IgD-negative memory B cell (primary cell): ENCODE measurements around the gene NTNG2. TPM values are rescaled to one million over a fixed set of nuclear protein-coding genes. Genes with fewer than 3 reads are reported as not detected.
"Not testable (repeated sequence)": the region's sequence is repeated elsewhere in the genome, so short reads cannot be mapped to it uniquely, and the experiment has no call there.

ENCODE experiments used
- H3K27ac Mint-ChIP-seq, 3 donors: one replicate each; pipeline ENCODE4 v1.8.0; 2020 to 2022; ENCODE audit warnings: mild to moderate bottlenecking in 3 of 3, mixed read lengths in 3 of 3, moderate library complexity in 1 of 3
- H3K27me3 Mint-ChIP-seq: one replicate; pipeline ENCODE4 v1.8.0; 2021; ENCODE audit warnings: mixed read lengths
- H3K36me3 Mint-ChIP-seq: one replicate; pipeline ENCODE4 v1.8.0; 2020; ENCODE audit warnings: mild to moderate bottlenecking, mixed read lengths
- H3K4me1 Mint-ChIP-seq, 3 donors: one replicate each; pipeline ENCODE4 v1.8.0; 2020 to 2022; ENCODE audit warnings: mixed read lengths in 3 of 3, mild to moderate bottlenecking in 1 of 3
- H3K4me3 Mint-ChIP-seq, 4 donors: one replicate each; pipeline ENCODE4 v1.8.0; 2020 to 2022; ENCODE audit warnings: mild to moderate bottlenecking in 4 of 4, mixed read lengths in 4 of 4, moderate library complexity in 3 of 4
- H3K9me3 Mint-ChIP-seq, 3 donors: one replicate each; pipeline ENCODE4 v1.8.0; 2020 to 2021; ENCODE audit warnings: mixed read lengths in 3 of 3, mild to moderate bottlenecking in 1 of 3
- polyA plus RNA-seq: library from polyadenylated mRNA; unstranded; fragments of 300-500 nt; fragmentation: Illumina TruSeq; gene quantifications from one replicate; pipeline ENCODE4 v1.2.3, GENCODE V29; 2021

NTNG2 gene
- 0.84 TPM for polyA plus RNA-seq

DNA sequence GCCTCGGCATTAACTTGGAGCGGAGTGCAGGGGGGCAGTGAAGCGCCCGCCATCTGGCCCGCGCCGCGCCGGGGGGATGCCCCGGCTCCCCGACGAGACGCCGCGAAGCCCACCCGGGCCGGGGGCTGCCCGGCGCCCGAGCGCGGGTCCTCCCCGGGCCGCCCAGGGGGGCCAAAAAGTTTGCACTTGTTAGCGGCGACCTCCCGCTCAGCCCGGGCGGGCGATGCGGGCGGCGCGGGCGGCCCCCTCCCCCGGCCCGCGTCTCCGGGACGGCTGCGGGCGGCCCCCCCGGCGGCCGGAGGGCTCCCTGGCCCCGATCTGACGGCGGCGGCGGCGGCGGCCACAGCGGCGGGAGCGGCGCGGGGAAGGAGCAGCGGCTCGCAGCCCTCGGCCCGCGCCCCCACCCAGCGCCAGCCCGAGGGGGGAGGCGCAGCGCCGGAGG, at the start of gene NTNG2:
NTNG2 (plus strand) TSS at position 316 of the 442 bp plus-strand sequence. CDS start 4,774 bp downstream, outside the sequence.
- no peaks in the 10 kb centered on the region for H3K36me3 Mint-ChIP-seq
- peaks cover 0 to 2% (median 0%) of the 10 kb centered on the region in 3 donors for H3K9me3 Mint-ChIP-seq
- peak within 1 kb of the TSS; percentile 88 to 97 (median 96) for H3K4me3 Mint-ChIP-seq
- H3K27me3 Mint-ChIP-seq, result peaks cover 37% of the 10 kb centered on the region
- peak within 1 kb of the TSS in 2 of 3 donors; percentile 50 to 97 for H3K27ac Mint-ChIP-seq
- H3K4me1 Mint-ChIP-seq, result peaks cover 4 to 17% (median 7%) of the 10 kb centered on the region in 3 donors

DNA sequence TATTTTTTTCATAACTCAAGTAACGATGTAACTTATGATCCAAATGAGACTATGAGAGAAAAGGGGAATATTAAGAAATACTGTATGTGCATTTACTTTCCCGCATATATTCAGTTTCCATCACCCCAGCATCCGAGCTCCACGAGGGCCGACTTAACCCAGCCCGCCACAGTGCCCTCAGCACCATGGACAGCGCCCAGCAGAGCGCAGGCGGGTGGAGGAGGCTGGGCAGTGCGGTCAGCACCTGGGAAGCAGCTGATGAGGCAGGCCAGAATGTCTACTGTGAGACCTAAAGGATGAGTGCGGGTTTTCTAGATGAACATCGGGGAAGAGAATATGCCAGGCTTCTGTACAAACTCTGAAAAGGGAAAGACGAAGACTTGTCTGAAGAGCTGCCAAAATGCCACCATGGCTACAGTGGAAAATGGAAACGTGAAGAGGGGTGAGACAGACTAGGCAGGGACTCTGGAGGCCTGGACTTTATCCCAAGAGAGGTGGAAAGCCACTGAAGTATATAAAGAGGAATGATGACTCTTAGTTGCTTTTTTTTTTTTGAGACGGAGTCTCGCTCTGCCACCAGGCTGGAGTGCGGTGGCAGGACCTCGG, 47.7 kb upstream of the NTNG2 start:
- peaks cover 19% of the 10 kb centered on the region for H3K27me3 Mint-ChIP-seq
- no peaks in the 10 kb centered on the region for H3K4me1 Mint-ChIP-seq
- no peak overlapping the region for H3K27ac Mint-ChIP-seq

DNA sequence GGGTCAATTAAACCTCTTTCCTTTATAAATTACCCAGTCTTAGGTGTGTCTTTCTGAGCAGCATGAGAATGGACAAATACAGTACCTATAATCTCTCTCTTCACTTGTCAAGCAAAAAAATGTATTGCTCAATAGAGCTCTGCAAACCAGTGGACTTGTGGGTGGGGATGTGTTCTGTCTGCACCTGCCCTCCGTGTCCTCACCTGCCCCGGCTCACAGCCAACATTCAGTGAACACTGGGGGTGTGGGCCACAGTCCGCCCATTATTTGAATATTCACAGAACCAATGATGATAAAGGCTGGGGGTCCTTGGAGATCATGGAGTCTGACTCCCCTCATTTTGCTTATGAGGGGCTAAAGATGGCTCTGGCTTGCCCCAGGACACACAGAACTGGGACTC, 45.3 kb upstream of the NTNG2 start:
- peaks cover 15% of the 10 kb centered on the region for H3K27me3 Mint-ChIP-seq
- H3K27ac Mint-ChIP-seq, result no peak overlapping the region
- H3K4me1 Mint-ChIP-seq, result no peaks in the 10 kb centered on the region

More for the DNA sequence above, 47.7 kb upstream of the NTNG2 start:
- H3K4me3 Mint-ChIP-seq, result no peak overlapping the region
- H3K9me3 Mint-ChIP-seq, result peaks cover 0 to 5% (median 2%) of the 10 kb centered on the region in 3 donors
- no peaks in the 10 kb centered on the region for H3K36me3 Mint-ChIP-seq

DNA sequence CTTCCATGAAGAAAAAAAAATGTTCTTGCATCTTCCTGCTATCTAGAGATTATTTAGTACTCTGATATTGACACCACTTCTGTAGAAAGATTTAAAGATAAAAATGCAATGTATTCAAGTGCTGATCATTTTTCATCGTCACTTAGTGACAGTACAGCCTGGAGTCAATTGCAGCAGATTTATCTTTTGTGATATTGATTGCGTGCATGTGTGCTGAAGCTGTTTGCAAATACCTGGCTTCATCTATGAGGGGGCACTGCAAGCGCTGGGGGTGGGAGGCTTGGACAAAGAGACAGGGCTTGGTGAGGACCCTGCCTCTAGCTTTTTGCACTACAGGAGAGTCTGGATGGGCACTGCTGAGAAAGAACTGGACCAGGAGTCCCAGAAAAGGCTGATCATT, 44.2 kb upstream of the NTNG2 start:
- H3K9me3 Mint-ChIP-seq, result peaks cover 0 to 5% (median 0%) of the 10 kb centered on the region in 3 donors
- no peak overlapping the region for H3K4me3 Mint-ChIP-seq
- no peaks in the 10 kb centered on the region for H3K4me1 Mint-ChIP-seq
- no peak overlapping the region for H3K27ac Mint-ChIP-seq
- peaks cover 21% of the 10 kb centered on the region for H3K27me3 Mint-ChIP-seq
- no peaks in the 10 kb centered on the region for H3K36me3 Mint-ChIP-seq

More for the DNA sequence above, 45.3 kb upstream of the NTNG2 start:
- H3K9me3 Mint-ChIP-seq, result peaks cover 0 to 5% (median 0%) of the 10 kb centered on the region in 3 donors
- no peaks in the 10 kb centered on the region for H3K36me3 Mint-ChIP-seq
- no peak overlapping the region for H3K4me3 Mint-ChIP-seq

DNA sequence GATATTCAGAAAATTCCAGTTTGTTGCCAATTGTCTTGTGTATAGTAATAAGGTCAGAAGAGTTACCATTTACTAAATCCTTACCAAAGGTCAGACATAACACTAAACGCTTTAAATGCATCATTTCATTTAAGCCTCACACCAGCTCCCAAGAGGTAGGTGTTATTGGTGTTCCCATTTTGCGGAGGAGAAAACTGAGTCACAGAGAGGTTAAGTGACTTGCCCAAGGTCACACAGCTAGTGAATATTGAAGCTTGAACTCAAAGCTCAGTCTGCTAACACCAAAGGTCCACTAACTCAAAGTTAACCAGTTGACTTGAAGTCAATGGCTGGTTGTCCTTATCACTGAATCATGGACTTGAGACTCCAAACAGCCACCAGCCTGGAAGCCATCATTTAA, 40.8 kb upstream of the NTNG2 start:
- Mint-ChIP-seq H3K27me3 (peaks cover 34% of the 10 kb centered on the region), H3K36me3 (no peaks in the 10 kb centered on the region), H3K4me3 (no peak overlapping the region)

GRCh38 chr9:132124800-132125199, 37.1 kb upstream of the NTNG2 start:
- peaks cover 52% of the 10 kb centered on the region for H3K27me3 Mint-ChIP-seq
- peaks cover 0 to 4% (median 0%) of the 10 kb centered on the region in 3 donors for H3K9me3 Mint-ChIP-seq
- H3K4me3 Mint-ChIP-seq, result no peak overlapping the region
- H3K27ac Mint-ChIP-seq, result no peak overlapping the region
- no peaks in the 10 kb centered on the region for H3K36me3 Mint-ChIP-seq
- peaks cover 0 to 4% (median 4%) of the 10 kb centered on the region in 3 donors for H3K4me1 Mint-ChIP-seq

More for the DNA sequence above, 40.8 kb upstream of the NTNG2 start:
- Mint-ChIP-seq H3K27ac (no peak overlapping the region), H3K4me1 (no peaks in the 10 kb centered on the region), H3K9me3 (peaks cover 0 to 7% (median 0%) of the 10 kb centered on the region in 3 donors)

- peaks cover 58% of the 10 kb centered on the region for H3K27me3 Mint-ChIP-seq
- peaks cover 0 to 4% (median 4%) of the 10 kb centered on the region in 3 donors for H3K4me1 Mint-ChIP-seq
- no peak overlapping the region for H3K27ac Mint-ChIP-seq
- peak overlapping the region in 1 of 4 donors; percentile 35 for H3K4me3 Mint-ChIP-seq
- H3K9me3 Mint-ChIP-seq, result peaks cover 0 to 4% (median 0%) of the 10 kb centered on the region in 3 donors
- H3K36me3 Mint-ChIP-seq, result no peaks in the 10 kb centered on the region
Observed at GRCh38 chr9:132125361-132125760, 36.5 kb upstream of the NTNG2 start.

GRCh38 chr9:132125944-132126679, 35.7 kb upstream of the NTNG2 start:
- no peaks in the 10 kb centered on the region for H3K36me3 Mint-ChIP-seq
- H3K9me3 Mint-ChIP-seq, result peaks cover 0 to 4% (median 0%) of the 10 kb centered on the region in 3 donors
- H3K27me3 Mint-ChIP-seq, result peaks cover 59% of the 10 kb centered on the region
- peak overlapping the region in 3 of 4 donors; percentile 10 to 83 (median 75) for H3K4me3 Mint-ChIP-seq
- H3K27ac Mint-ChIP-seq, result no peak overlapping the region
- H3K4me1 Mint-ChIP-seq, result peaks cover 0 to 4% (median 4%) of the 10 kb centered on the region in 3 donors

DNA sequence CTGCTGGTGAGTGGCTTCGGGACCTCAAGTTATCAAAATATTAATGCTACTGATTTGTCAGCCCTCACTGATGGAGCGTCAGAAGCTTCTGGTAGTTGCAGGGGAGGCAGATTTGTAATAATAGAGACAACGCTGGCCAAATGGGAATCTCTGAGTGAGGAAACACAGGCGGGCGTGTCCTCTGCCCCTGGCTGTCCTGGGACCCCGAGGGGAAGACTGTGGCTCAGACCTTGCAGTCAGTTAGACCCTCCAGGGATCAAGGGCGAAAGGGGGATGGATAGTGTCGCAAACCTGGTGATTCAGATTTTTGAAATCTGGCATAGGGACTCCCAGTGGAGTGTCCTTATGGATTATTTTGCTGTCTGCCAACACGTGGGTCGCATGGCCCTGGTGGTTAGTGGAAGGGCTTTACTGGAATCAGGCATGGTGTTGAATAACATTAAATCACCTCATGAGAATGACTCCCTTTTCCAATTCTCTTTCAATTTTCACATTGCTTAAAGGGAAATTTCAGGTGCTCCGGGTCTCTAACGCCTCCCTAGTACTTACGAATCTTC, 35.1 kb upstream of the NTNG2 start:
- Mint-ChIP-seq H3K4me3 (peak overlapping the region in 3 of 4 donors; percentile 10 to 83 (median 75)), H3K27me3 (peaks cover 62% of the 10 kb centered on the region), H3K27ac (no peak overlapping the region), H3K36me3 (no peaks in the 10 kb centered on the region), H3K4me1 (peaks cover 0 to 4% (median 4%) of the 10 kb centered on the region in 3 donors), H3K9me3 (peaks cover 0 to 4% (median 0%) of the 10 kb centered on the region in 3 donors)

DNA sequence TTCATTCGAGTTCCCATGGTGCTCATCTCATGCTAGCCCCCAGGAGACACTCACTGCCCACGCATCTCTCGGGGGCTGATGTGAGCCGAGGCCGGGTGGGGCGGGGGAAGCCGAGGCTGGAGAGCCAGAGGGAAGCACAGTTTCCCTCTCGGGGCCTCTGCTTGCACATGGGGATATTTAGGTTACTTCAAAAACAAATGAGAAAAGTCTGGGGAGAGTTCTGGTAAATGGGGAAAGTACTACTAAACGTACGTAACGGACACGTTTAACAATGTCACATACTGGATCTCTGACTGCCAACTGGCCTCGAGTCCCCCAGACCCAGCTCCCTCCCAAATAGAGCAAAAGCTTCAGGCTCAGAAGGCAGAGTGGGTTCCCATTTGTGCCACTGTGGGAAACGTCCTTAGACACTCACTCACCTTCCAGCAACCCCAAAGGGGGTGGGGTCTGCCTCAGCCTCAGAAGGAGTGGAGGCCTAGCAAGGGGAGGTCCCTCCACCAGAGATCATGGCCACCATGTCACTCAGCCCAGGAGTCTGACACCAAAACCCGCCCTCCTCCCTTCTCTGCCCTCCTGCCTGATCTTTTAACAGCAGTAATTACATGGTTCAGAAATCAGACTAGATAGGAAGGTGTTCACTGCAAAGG, 33.8 kb upstream of the NTNG2 start:
- no peak overlapping the region for H3K27ac Mint-ChIP-seq

DNA sequence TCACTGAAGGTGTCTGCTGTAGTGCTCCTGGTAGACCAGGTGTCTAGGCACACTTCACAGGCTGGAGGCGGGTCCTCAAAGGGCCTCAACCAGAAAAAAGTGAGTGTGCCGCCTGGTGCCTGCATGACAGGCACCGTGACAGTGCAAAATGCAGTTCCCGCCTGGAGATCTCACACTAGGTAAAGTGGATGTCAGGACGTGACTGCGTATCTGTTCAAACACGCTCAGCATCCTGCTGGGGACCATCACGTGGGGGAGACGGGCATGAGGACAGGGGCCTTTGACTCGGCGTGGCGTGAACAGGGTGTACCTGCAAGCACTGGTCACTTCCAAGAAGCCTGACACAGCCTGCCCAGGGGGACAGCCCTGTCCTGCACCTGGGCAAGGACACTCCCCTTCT, 32.3 kb upstream of the NTNG2 start:
- peaks cover 0 to 4% (median 0%) of the 10 kb centered on the region in 3 donors for H3K9me3 Mint-ChIP-seq
- H3K4me1 Mint-ChIP-seq, result peaks cover 0 to 4% (median 4%) of the 10 kb centered on the region in 3 donors
- H3K4me3 Mint-ChIP-seq, result no peak overlapping the region
- H3K36me3 Mint-ChIP-seq, result no peaks in the 10 kb centered on the region
- no peak overlapping the region for H3K27ac Mint-ChIP-seq
- H3K27me3 Mint-ChIP-seq, result peaks cover 65% of the 10 kb centered on the region

More for the DNA sequence above, 33.8 kb upstream of the NTNG2 start:
- H3K9me3 Mint-ChIP-seq, result peaks cover 0 to 4% (median 0%) of the 10 kb centered on the region in 3 donors
- H3K4me3 Mint-ChIP-seq, result no peak overlapping the region
- H3K27me3 Mint-ChIP-seq, result peaks cover 69% of the 10 kb centered on the region
- H3K4me1 Mint-ChIP-seq, result peaks cover 0 to 4% (median 4%) of the 10 kb centered on the region in 3 donors
- H3K36me3 Mint-ChIP-seq, result no peaks in the 10 kb centered on the region

DNA sequence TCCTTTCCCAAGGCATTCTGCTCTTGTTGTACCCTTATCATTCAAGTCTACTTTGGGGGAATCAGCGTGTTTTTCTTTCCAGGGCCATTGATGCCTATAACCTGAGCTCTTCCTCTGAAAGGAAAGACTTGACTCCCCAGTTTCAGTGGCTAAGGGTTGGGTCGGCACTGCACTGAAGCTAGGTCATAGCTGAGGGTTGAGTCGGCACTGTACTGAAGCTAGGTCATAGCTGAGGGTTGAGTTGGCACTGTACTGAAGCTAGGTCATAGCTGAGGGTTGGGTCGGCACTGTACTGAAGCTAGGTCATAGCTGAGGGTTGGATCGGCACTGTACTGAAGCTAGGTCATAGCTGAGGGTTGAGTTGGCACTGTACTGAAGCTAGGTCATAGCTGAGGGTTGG, 27.8 kb upstream of the NTNG2 start:
- not testable (repeated sequence) for H3K4me3 Mint-ChIP-seq, H3K27ac Mint-ChIP-seq, H3K4me1 Mint-ChIP-seq, H3K9me3 Mint-ChIP-seq, H3K36me3 Mint-ChIP-seq
- H3K27me3 Mint-ChIP-seq, result peaks cover 45% of the 10 kb centered on the region

DNA sequence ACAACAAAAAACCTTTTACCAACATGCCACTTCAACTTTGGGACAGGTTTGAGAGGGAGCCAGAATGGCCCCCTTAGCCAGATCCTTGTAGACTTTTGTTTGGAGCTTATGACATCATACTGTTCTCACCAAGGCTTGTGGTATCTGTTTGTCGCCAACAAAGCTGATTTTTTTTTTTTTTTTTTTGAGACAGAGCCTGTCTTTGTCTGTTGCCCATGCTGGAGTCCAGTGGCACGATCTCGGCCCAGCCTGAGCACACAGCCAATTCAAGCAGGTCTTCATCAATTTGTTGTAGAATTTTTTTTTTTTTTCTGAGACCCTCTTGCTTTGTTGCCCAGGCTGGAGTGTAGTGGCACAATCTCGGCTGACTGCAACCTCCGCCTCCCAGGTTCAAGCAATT, 26.4 kb upstream of the NTNG2 start:
- Mint-ChIP-seq H3K4me1 (no peaks in the 10 kb centered on the region), H3K27me3 (peaks cover 41% of the 10 kb centered on the region), H3K4me3 (no peak overlapping the region), H3K9me3 (no peaks in the 10 kb centered on the region), H3K27ac (no peak overlapping the region), H3K36me3 (no peaks in the 10 kb centered on the region)

DNA sequence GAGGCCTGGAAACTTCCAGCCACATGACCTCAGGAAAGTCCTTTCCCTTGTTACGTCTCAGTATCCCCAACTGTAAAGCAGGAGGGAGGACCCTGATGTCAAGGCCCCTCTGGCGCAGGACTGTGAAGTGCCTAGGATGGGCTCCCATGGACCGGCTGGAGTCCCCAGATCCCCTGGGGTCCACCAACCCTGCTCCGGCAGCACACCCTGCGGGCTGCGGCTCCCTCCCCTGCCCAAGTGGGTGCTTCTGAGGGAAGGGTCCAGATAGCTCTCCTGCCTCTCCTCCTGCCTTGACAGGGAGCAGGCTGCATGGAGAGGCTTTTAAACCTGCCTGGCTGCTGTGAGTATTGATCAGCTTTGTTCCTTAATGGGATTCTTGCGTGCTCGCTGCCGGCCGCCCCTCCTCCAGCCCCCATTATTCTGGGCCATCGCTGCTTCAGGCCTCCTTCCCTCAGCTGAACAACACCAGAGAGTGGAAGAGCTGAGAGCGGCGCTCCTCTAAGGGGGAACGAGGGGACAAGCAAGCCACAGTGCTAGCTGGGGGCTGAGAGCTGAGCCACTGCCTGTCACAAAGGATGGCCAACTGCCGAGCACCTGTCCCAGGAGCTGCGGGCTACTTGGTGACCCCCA, 25.6 kb upstream of the NTNG2 start:
- Mint-ChIP-seq H3K27ac (no peak overlapping the region), H3K4me1 (peaks cover 0 to 2% (median 0%) of the 10 kb centered on the region in 3 donors), H3K27me3 (peaks cover 45% of the 10 kb centered on the region), H3K4me3 (no peak overlapping the region), H3K36me3 (no peaks in the 10 kb centered on the region), H3K9me3 (no peaks in the 10 kb centered on the region)
